Astrocyte (in vitro differentiated cells and primary cell): ENCODE results near the gene S1PR3.

Experiments
- CTCF ChIP-seq: IDR thresholded peaks from 2 replicates; pipeline ENCODE4 v1.5.1; 2011; ENCODE audit warnings: low read depth, mild to moderate bottlenecking, inconsistent platforms, low read length, moderate library complexity; ENCODE audit not compliant: insufficient read depth
- EZH2 ChIP-seq: IDR thresholded peaks from 2 replicates; pipeline ENCODE4 v1.6.1; 2012; ENCODE audit warnings: mild to moderate bottlenecking, low read length, inconsistent platforms; ENCODE audit not compliant: insufficient read depth

GRCh38 chr9:89036891-89037290 lies 45.6 kb downstream of the S1PR3 start:
- TF ChIP-seq CTCF: no peak
- TF ChIP-seq EZH2: no peak
